Duodenal mucosa (tissue), 2 donors: Measurements from ENCODE around the gene ZFYVE27.

ENCODE experiments used
- H3K27ac ChIP-seq: one replicate; pipeline ENCODE4 v1.7.0; 2013; ENCODE audit warnings: low read depth, low read length
- H3K27me3 ChIP-seq, 2 donors: one replicate each; pipeline ENCODE4 v1.7.0; 2013; ENCODE audit warnings: low read length in 2 of 2, control low read depth in 1 of 2; ENCODE audit not compliant: insufficient read depth in 2 of 2, control insufficient read depth in 1 of 2
- H3K36me3 ChIP-seq, 2 donors: one replicate each; pipeline ENCODE4 v1.7.0; 2013; ENCODE audit warnings: low read length in 2 of 2, control low read depth in 1 of 2; ENCODE audit not compliant: insufficient read depth in 2 of 2, control insufficient read depth in 1 of 2
- H3K4me1 ChIP-seq, 2 donors: one replicate each; pipeline ENCODE4 v1.7.0; 2013; ENCODE audit warnings: low read length in 2 of 2, control low read depth in 1 of 2; ENCODE audit not compliant: insufficient read depth in 2 of 2, control insufficient read depth in 1 of 2
- H3K4me3 ChIP-seq, 2 donors: one replicate each; pipeline ENCODE4 v1.7.0; 2013; ENCODE audit warnings: low read length in 2 of 2, low read depth in 1 of 2
- H3K9ac ChIP-seq, 2 donors: one replicate each; pipeline ENCODE4 v1.7.0; 2013; ENCODE audit warnings: low read length in 2 of 2, low read depth in 1 of 2
- H3K9me3 ChIP-seq, 2 donors: one replicate each; pipeline ENCODE4 v1.7.0; 2013; ENCODE audit warnings: low read length in 2 of 2, control low read depth in 1 of 2; ENCODE audit not compliant: control insufficient read depth in 1 of 2

ZFYVE27 gene

DNA sequence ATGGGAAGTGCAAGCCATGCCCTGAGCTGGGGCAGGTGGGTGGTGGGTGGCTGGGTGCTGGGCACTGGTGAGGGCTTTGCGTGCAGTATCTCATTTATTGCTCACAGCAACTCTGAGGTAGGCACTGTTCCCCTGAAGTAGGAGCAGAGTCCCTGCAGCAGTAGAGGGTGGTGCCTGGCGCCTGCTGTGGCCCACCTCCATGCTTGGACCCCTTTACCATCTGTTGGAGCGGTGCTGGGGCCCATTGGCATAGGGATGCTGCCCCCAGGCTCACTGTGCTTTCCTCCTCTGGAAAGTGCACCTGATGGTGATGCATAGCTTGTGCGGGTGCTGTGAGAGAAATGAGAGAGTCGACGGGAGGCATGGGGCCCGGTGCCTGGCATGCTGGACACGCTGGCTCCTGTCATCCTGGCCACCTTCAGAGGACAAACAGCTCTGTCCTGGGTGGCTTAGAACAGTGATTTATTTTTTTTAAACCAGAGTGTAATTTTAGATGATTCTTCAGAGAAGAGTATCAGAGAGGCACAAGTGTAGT, 24.5 kb downstream of the ZFYVE27 start:
- H3K4me3 ChIP-seq, result no peak overlapping the region
- H3K4me1 ChIP-seq, result peaks cover 15 to 16% of the 10 kb centered on the region in 2 donors
- peaks cover 21 to 50% of the 10 kb centered on the region in 2 donors for H3K36me3 ChIP-seq
- no peaks in the 10 kb centered on the region for H3K27me3 ChIP-seq
- H3K9ac ChIP-seq, result no peak overlapping the region
- no peak overlapping the region for H3K27ac ChIP-seq
- H3K9me3 ChIP-seq, result no peaks in the 10 kb centered on the region

GRCh38 chr10:97762056-97762455, 25.1 kb downstream of the ZFYVE27 start:
- Histone ChIP-seq H3K4me1 (peaks cover 15 to 16% of the 10 kb centered on the region in 2 donors), H3K4me3 (no peak overlapping the region), H3K27me3 (no peaks in the 10 kb centered on the region), H3K9me3 (no peaks in the 10 kb centered on the region), H3K27ac (no peak overlapping the region), H3K36me3 (peaks cover 15 to 43% of the 10 kb centered on the region in 2 donors), H3K9ac (no peak overlapping the region)

- peaks cover 8 to 36% of the 10 kb centered on the region in 2 donors for H3K36me3 ChIP-seq
- peaks cover 15 to 18% of the 10 kb centered on the region in 2 donors for H3K4me1 ChIP-seq
- no peak overlapping the region for H3K4me3 ChIP-seq
- H3K9ac ChIP-seq, result no peak overlapping the region
- no peaks in the 10 kb centered on the region for H3K27me3 ChIP-seq
- H3K9me3 ChIP-seq, result no peaks in the 10 kb centered on the region
- no peak overlapping the region for H3K27ac ChIP-seq
Observed at GRCh38 chr10:97762816-97763215, 25.9 kb downstream of the ZFYVE27 start.

- H3K27ac ChIP-seq, result no peak overlapping the region
- no peak overlapping the region for H3K4me3 ChIP-seq
- H3K36me3 ChIP-seq, result peaks cover 8 to 36% of the 10 kb centered on the region in 2 donors
- H3K4me1 ChIP-seq, result peaks cover 15 to 18% of the 10 kb centered on the region in 2 donors
- no peaks in the 10 kb centered on the region for H3K27me3 ChIP-seq
- H3K9me3 ChIP-seq, result no peaks in the 10 kb centered on the region
- no peak overlapping the region for H3K9ac ChIP-seq
Observed at GRCh38 chr10:97763411-97763810, 26.5 kb downstream of the ZFYVE27 start.

DNA sequence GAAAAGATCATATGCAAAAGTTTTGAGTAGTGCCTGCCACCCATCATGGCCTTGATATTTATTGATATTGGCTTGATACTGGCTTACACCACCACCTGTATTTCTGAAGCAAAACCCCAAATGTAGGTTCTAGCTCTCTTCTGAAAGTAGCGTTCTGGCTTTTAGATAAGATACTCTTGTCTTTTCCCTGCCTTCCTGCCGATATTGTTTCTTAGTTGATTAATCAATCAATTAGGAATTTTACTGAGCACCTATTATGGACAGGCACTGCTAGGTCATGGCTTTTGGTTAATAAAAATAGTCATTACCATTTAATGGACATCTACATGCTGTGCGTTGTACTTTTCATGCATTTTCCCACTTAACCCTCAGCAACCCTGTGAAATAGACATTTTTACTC, 27.0 kb downstream of the ZFYVE27 start:
- Histone ChIP-seq H3K9ac (no peak overlapping the region), H3K36me3 (peaks cover 8 to 35% of the 10 kb centered on the region in 2 donors), H3K27ac (no peak overlapping the region), H3K27me3 (no peaks in the 10 kb centered on the region), H3K4me3 (no peak overlapping the region), H3K9me3 (no peaks in the 10 kb centered on the region), H3K4me1 (peaks cover 15 to 18% of the 10 kb centered on the region in 2 donors)

GRCh38 chr10:97764519-97764931, 27.6 kb downstream of the ZFYVE27 start:
- no peaks in the 10 kb centered on the region for H3K9me3 ChIP-seq
- H3K4me1 ChIP-seq, result peaks cover 15 to 18% of the 10 kb centered on the region in 2 donors
- H3K27me3 ChIP-seq, result no peaks in the 10 kb centered on the region
- peaks cover 7 to 30% of the 10 kb centered on the region in 2 donors for H3K36me3 ChIP-seq
- no peak overlapping the region for H3K9ac ChIP-seq
- no peak overlapping the region for H3K27ac ChIP-seq
- no peak overlapping the region for H3K4me3 ChIP-seq

DNA sequence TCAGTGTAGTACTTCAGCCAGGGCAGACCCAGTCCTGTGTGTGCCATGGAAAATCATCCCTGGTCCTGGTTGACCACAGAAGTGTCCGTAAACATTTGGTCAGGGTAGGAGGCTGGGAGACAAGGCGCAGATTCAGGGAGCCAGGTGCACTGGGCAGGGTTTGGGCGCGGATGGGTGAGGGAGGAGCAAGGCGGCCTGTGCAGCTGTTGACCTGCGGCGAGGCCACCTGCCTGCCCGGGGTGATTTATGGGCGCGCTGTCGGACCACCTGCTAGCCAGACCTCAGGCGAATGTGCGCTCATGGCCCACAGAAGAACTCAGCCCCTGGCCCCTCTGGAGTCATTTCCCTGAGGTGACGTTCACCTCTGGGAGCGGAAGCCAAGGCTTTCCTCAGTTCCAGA, 28.3 kb downstream of the ZFYVE27 start:
- Histone ChIP-seq H3K9ac (no peak overlapping the region), H3K4me3 (no peak overlapping the region), H3K36me3 (peaks cover under 1 to 23% of the 10 kb centered on the region in 2 donors), H3K9me3 (no peaks in the 10 kb centered on the region), H3K27ac (no peak overlapping the region), H3K27me3 (peaks cover 0 to under 1% of the 10 kb centered on the region in 2 donors), H3K4me1 (peaks cover 15 to 18% of the 10 kb centered on the region in 2 donors)

DNA sequence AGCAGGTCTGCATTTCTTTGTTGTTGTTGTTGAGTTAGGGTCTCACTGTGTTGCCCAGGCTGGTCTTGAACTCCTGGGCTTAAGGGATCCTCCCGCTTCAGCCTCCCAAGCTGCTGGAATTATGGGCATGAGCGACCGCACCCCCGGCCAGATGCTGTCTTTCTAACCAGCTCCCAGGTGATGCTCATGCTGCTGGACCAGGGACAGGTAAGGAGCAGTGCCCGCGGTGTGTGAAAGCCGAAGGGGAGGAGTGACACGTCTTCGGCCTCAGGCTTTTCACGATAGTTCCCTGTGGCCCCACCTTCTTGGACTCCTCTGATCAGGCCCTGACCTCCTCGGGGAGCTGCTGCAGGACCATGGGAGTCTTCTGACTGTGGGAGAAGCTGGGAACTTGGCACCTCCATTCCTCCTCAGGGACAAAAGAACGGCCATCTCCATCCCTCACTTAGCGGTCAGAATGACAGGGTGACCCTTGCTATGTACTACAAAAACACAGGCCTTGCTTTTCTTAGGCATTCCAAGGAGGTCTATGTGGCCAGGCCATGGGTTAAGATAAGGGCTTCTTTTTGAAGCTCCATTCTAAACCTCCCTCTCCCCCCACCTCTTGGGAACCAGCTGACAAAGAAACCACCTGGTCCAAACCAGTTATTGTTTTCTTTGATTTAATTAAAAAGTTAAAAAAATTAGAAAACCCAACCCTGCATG, 29.3 kb downstream of the ZFYVE27 start:
- no peak overlapping the region for H3K9ac ChIP-seq
- no peak overlapping the region for H3K27ac ChIP-seq
- H3K4me1 ChIP-seq, result peaks cover 15 to 23% of the 10 kb centered on the region in 2 donors
- peaks cover 0 to 13% of the 10 kb centered on the region in 2 donors for H3K36me3 ChIP-seq
- no peaks in the 10 kb centered on the region for H3K9me3 ChIP-seq
- H3K27me3 ChIP-seq, result peaks cover 9 to 11% of the 10 kb centered on the region in 2 donors
- H3K4me3 ChIP-seq, result no peak overlapping the region

GRCh38 chr10:97766996-97767924, 30.3 kb downstream of the ZFYVE27 start:
- no peak overlapping the region for H3K4me3 ChIP-seq
- no peak overlapping the region for H3K27ac ChIP-seq
- peaks cover 0 to 4% of the 10 kb centered on the region in 2 donors for H3K36me3 ChIP-seq
- no peaks in the 10 kb centered on the region for H3K9me3 ChIP-seq
- no peak overlapping the region for H3K9ac ChIP-seq
- H3K4me1 ChIP-seq, result peaks cover 15 to 23% of the 10 kb centered on the region in 2 donors
- peaks cover 9 to 13% of the 10 kb centered on the region in 2 donors for H3K27me3 ChIP-seq
